HFFc6 (cell line): Measurements from ENCODE around the gene EGFL6. TPM values are rescaled to one million over a fixed set of nuclear protein-coding genes. Genes with fewer than 3 reads are reported as not detected.

ENCODE experiments used
- DNase-seq: peaks from one replicate; pipeline ENCODE4 v3.0.0-alpha.2; 2018
- H3K27ac Mint-ChIP-seq: 2 replicates; pipeline ENCODE4 v1.8.0; 2020; ENCODE audit warnings: mild to moderate bottlenecking, mixed read lengths
- H3K27me3 Mint-ChIP-seq: 2 replicates; pipeline ENCODE4 v1.8.0; 2021; ENCODE audit warnings: mild to moderate bottlenecking, moderate library complexity, mixed read lengths; ENCODE audit not compliant: insufficient read depth
- H3K36me3 Mint-ChIP-seq: 2 replicates; pipeline ENCODE4 v1.8.0; 2021; ENCODE audit warnings: low read depth, mixed read lengths
- H3K4me1 Mint-ChIP-seq: 2 replicates; pipeline ENCODE4 v1.8.0; 2020; ENCODE audit warnings: low read depth, mixed read lengths
- H3K4me3 Mint-ChIP-seq: 2 replicates; pipeline ENCODE4 v1.8.0; 2020; ENCODE audit warnings: mild to moderate bottlenecking, moderate library complexity, mixed read lengths
- H3K9me3 Mint-ChIP-seq: 2 replicates; pipeline ENCODE4 v1.8.0; 2020; ENCODE audit warnings: mild to moderate bottlenecking, mixed read lengths
- total RNA-seq, 6 experiments: library from RNA; stranded (reverse); fragmentation: NEBNext Ultra II Directional; extraction: Animal tissue kit (Norgen Biotek cat#: 25700); gene quantifications; 2 replicates in 1 of 6; 3 replicates in 5 of 6; pipeline ENCODE4 v1.2.3, GENCODE V29; 2021
- TF ChIP-seq, protein P1 (sequence below): fragments of 200-600 bp; sonication (generic); IDR thresholded peaks from 2 replicates; pipeline ENCODE4 v1.5.0; 2021; ENCODE audit warnings: antibody characterized with exemption, mild to moderate bottlenecking

Gene EGFL6
- total RNA-seq, 6 experiments from 2014 or later: not detected

DNA sequence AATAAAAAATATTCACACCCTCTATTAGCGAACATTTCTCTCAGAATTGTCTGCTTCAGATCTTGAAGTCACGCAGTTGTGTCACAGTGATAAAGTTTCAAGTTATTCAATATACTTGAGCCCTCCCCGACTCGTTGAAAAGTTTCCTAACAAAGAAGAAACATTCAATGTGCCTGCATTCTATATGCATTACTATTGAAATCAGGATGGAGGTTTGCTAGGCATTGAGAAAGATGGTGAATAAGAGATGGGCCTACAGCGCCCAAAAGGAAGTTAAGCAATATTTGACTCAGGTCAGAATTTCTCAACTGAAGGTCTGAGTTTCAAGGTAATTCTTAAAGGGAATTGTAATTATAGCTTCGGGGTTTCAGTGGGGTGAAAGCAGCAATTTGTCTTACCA, 89.7 kb downstream of the EGFL6 start:
- peak; percentile 52 for DNase-seq
- H3K27me3 Mint-ChIP-seq: no peaks in the 10 kb centered on the region
- peaks cover 26% of the 10 kb centered on the region for H3K4me1 Mint-ChIP-seq
- TF ChIP-seq, protein P1, sequence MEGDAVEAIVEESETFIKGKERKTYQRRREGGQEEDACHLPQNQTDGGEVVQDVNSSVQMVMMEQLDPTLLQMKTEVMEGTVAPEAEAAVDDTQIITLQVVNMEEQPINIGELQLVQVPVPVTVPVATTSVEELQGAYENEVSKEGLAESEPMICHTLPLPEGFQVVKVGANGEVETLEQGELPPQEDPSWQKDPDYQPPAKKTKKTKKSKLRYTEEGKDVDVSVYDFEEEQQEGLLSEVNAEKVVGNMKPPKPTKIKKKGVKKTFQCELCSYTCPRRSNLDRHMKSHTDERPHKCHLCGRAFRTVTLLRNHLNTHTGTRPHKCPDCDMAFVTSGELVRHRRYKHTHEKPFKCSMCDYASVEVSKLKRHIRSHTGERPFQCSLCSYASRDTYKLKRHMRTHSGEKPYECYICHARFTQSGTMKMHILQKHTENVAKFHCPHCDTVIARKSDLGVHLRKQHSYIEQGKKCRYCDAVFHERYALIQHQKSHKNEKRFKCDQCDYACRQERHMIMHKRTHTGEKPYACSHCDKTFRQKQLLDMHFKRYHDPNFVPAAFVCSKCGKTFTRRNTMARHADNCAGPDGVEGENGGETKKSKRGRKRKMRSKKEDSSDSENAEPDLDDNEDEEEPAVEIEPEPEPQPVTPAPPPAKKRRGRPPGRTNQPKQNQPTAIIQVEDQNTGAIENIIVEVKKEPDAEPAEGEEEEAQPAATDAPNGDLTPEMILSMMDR: no peak
- no peaks in the 10 kb centered on the region for H3K9me3 Mint-ChIP-seq
- peaks cover 5% of the 10 kb centered on the region for H3K36me3 Mint-ChIP-seq
- H3K4me3 Mint-ChIP-seq: peak overlapping the region; percentile 81
- peak overlapping the region; percentile 80 for H3K27ac Mint-ChIP-seq

DNA sequence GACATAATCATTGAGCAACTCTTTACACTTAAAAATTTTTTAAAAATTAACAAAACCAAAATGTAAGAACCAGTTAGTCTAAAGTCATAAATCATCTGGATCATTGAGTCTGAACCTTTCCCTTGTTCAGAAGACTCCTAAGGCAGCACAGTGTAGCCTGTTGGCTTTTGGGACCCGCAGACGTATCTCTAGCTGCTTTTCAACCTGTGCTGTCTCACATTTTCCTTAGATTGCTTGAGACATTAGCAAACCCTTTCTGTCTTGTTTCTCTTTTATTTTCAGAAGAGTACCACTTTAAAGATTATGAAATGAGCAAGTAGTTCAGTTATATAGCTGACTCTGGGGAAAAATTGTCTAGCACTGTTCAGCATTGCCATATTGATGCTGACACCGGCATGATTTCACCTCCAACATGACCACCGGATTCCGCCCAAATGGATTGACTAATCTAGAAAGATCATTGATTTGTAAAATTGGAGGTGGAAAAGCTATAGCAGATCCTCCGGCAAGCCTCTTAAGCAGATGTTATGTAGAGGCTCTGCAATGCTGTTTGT, 92.4 kb downstream of the EGFL6 start:
- H3K9me3 Mint-ChIP-seq: no peaks in the 10 kb centered on the region
- TF ChIP-seq, protein P1: no peak
- no peaks in the 10 kb centered on the region for H3K27me3 Mint-ChIP-seq
- no peak for DNase-seq
- peak overlapping the region; percentile 66; the same call in 1 of the 2 replicates for H3K4me3 Mint-ChIP-seq
- peaks cover 37% of the 10 kb centered on the region for H3K4me1 Mint-ChIP-seq
- H3K27ac Mint-ChIP-seq: peak overlapping the region; percentile 29; the same call in 1 of the 2 replicates
- H3K36me3 Mint-ChIP-seq: peaks cover 5% of the 10 kb centered on the region

DNA sequence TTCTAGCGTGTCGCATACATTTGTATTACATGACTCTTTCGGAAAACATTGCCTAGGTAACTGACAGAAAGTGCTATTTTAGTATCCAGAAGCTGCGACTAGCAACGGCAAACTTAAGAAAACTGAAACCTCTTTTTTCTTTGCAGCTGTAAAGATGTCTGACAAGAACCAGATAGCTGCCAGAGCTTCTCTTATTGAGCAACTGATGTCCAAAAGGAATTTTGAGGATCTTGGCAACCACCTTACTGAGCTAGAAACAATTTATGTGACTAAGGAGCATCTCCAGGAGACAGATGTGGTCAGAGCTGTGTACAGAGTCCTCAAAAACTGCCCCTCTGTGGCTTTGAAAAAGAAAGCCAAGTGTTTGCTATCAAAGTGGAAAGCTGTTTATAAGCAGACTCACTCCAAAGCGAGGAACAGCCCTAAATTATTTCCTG, 93.0 kb downstream of the EGFL6 start:
- peak; percentile 59 for DNase-seq
- H3K4me1 Mint-ChIP-seq: peaks cover 37% of the 10 kb centered on the region
- H3K36me3 Mint-ChIP-seq: peaks cover 5% of the 10 kb centered on the region
- H3K9me3 Mint-ChIP-seq: no peaks in the 10 kb centered on the region
- peak overlapping the region; percentile 66 for H3K4me3 Mint-ChIP-seq
- no peaks in the 10 kb centered on the region for H3K27me3 Mint-ChIP-seq
- TF ChIP-seq, protein P1: no peak
- H3K27ac Mint-ChIP-seq: peak overlapping the region; percentile 29

DNA sequence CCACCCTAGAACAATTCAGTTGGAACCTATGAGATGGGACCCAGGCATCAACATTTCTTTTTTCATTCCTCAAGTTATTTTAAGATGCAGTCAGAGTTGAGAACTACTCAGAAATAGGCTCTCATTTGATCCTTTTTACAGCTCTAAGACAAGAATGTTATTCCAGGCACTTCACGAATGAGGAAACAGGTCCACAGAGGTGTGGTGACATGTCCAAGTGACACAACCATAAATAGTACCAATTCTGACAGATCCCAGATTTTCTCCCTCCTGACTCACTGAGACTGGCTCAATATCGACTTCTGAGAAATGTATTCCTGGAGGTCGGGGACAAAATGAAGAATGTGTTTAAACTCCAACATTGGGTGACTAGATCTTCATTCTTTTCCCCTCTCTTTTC, 94.6 kb downstream of the EGFL6 start:
- DNase-seq: no peak
- TF ChIP-seq, protein P1: no peak
- H3K4me3 Mint-ChIP-seq: no peak overlapping the region
- peak overlapping the region; percentile 21; the same call in 1 of the 2 replicates for H3K27ac Mint-ChIP-seq
- peaks cover 35% of the 10 kb centered on the region for H3K4me1 Mint-ChIP-seq
- H3K27me3 Mint-ChIP-seq: no peaks in the 10 kb centered on the region
- H3K9me3 Mint-ChIP-seq: no peaks in the 10 kb centered on the region
- peaks cover 5% of the 10 kb centered on the region for H3K36me3 Mint-ChIP-seq

DNA sequence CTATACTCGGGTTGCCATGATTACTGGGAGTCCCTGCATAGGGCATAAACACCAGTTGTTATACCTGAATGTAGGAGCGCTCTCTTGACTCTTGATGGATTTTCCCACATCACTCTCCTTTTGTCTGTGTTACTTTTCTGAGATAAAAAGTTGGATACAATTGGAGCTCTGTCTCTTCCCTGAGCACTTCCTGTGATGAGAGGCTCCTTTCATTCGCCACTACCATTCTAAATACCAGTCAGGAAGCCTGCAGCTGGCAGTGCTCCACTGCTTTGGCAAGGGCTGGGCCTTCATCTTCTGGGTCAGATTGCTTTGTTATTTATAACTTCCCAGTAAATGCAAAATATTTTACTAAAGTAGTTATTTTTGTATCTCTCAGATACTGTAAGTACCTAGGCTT, 97.4 kb downstream of the EGFL6 start:
- Mint-ChIP-seq H3K4me1 (peaks cover 39% of the 10 kb centered on the region), H3K27me3 (peaks cover 4% of the 10 kb centered on the region), H3K27ac (no peak overlapping the region), H3K4me3 (no peak overlapping the region), H3K36me3 (peaks cover 5% of the 10 kb centered on the region), H3K9me3 (no peaks in the 10 kb centered on the region)
- TF ChIP-seq, protein P1: no peak
- no peak for DNase-seq
